ENCODE data around the gene ARID1B. TPM values are rescaled to one million over a fixed set of nuclear protein-coding genes. Genes with fewer than 3 reads are reported as not detected.

Gene ARID1B
- total and polyA plus RNA-seq, 10 of the 15 experiments (the other 5 are each of a cell fraction or from before 2014, with no cell fraction given) = 24.7 to 133 (median 54.6) TPM

GRCh38 chr6:156977527-156978291 lies 200.5 kb downstream of the ARID1B start:
- H3K36me3 ChIP-seq (ENCODE audit: control insufficient read depth in 2 of 2, insufficient read depth in 2 of 2, low read length in 1 of 2) = 0 out of 4 replicates have a peak, but pooled peaks cover 0 to 3% of the 10 kb centered on the region in 2 experiments
- ChIA-PET RAD21 (ENCODE audit: unreplicated experiment) (interaction anchor here (1.2 to 1.9 kb wide), 2 partner anchors 10 to 45 kb away, joined by 5 to 6 read pairs; no protein-coding TSS in a partner anchor), POLR2A (interaction anchor here (0.6 to 1.0 kb wide), 5 partner anchors 10 to 44 kb away, joined by 3 to 7 read pairs (median 4); no protein-coding TSS in a partner anchor), SMC1A (ENCODE audit: uncharacterized antibody, unreplicated experiment) (interaction anchor here (0.9 to 2.6 kb wide), 8 partner anchors 9 to 257 kb away, joined by 3 to 10 read pairs (median 4); no protein-coding TSS in a partner anchor), CTCF (interaction anchor here (0.7 to 2.2 kb wide), 5 partner anchors 8 to 42 kb away, joined by 3 to 7 read pairs (median 6); no protein-coding TSS in a partner anchor)
- no peak overlapping the region for H3K9ac ChIP-seq (ENCODE audit: control insufficient read depth, insufficient read depth, low read length)
- BruUV-seq (replicated peaks) = no TSS peak
- no peaks in the 10 kb centered on the region; the same call in 1 of the 3 replicates for H3K9me3 ChIP-seq (replicated peaks; ENCODE audit: control insufficient read depth, insufficient read depth, low read length)
- no peak overlapping the region for H2AFZ ChIP-seq (ENCODE audit: control insufficient read depth, low read depth, low read length)
- intact Hi-C loops (cut with micrococcal nuclease; ENCODE audit: unreplicated experiment) (loop anchor here (10.0 kb wide), 1 partner anchor 283 kb away; no protein-coding TSS in a partner anchor), in situ Hi-C loops (cut with MboI) (no loop called here)
- no peaks in the 10 kb centered on the region for H3K27me3 ChIP-seq (replicated peaks in 1 of 2; ENCODE audit: control insufficient read depth in 2 of 2, insufficient read depth in 2 of 2, low read length in 1 of 2)
- no peak for DNase-seq (ENCODE audit: low read depth, low spot score)
- TF ChIP-seq BHLHE40 (IDR thresholded peaks at IDR 0.05; ENCODE audit: borderline replicate concordance in 1 of 2, low read depth in 2 of 2, low read length in 1 of 2) (peak; percentile 38 to 41; a peak in 2 of 4 replicates), IRF5 (IDR thresholded peaks at IDR 0.05; ENCODE audit: borderline replicate concordance) (no peak)
- peak overlapping the region; percentile 51 for H3K4me2 ChIP-seq (ENCODE audit: control insufficient read depth, insufficient read depth)
- peaks cover 47% of the 10 kb centered on the region for H3K4me1 ChIP-seq (ENCODE audit: control insufficient read depth, insufficient read depth, low read length)
- FAIRE-seq = no peak
- H4K20me1 ChIP-seq (ENCODE audit: control insufficient read depth, insufficient read depth) = no peaks in the 10 kb centered on the region; the same call in none of the 2 replicates
- no peak overlapping the region; the same call in 1 of the 2 replicates for H3K4me3 ChIP-seq
- no peak for ATAC-seq
- H3K79me2 ChIP-seq (ENCODE audit: control insufficient read depth, insufficient read depth, low read length) = peaks cover 89% of the 10 kb centered on the region
- 98% methylated on average over 8 of the region's 8 CpGs for WGBS (ENCODE audit: insufficient coverage, insufficient replicate concordance, low lambda C conversion rate, missing lambda C conversion rate)
- peak overlapping the region; percentile 40 for H3K27ac ChIP-seq (ENCODE audit: control insufficient read depth, insufficient read depth)

All from GM12878 (cell line).